T-helper 2 cell (primary cell): ENCODE measurements around the gene GRAP2.

Experiments used
- DNase-seq, 5 experiments: peaks; one replicate each; pipeline versions ENCODE4 v3.0.0 to v3.0.0-alpha.2; 2012 to 2022

Gene GRAP2

DNA sequence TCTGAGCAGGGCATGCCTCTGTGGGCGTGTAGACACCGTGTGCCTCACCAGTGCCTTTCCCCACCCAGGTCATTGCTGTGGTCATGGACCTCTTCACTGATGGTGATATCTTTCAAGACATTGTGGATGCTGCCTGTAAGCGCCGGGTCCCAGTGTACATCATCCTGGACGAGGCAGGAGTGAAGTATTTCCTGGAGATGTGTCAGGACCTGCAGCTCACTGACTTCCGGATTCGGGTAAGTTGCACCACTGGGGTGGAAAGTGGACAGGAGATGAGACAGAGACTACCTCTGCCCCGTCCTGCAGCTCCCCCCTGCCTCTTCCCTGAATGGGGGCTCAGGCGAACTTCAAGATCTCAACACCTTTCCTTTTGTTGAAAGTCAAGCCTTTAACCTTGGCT lies 118.2 kb downstream of the GRAP2 start:
- DNase-seq: no peak

DNA sequence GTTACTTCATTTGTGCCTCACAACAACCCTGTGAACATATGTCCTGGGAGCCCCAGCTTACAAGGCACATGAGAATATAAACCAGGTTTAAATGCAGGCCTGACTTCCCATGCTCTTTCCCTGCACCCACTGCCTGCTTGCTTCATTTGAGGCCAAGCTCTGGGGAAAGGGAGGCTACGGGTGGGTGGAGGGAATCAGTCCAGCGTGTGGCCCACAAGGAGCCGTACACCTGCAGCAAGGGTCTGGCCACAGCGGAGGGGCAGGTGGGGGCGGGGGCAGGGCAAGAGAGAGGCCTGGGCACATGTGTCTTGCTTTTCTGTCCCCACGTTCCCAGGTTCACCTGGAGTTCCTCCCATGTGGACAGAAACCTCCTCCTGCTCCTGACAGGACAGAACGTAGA lies 120.1 kb downstream of the GRAP2 start:
- no peak for DNase-seq

DNA sequence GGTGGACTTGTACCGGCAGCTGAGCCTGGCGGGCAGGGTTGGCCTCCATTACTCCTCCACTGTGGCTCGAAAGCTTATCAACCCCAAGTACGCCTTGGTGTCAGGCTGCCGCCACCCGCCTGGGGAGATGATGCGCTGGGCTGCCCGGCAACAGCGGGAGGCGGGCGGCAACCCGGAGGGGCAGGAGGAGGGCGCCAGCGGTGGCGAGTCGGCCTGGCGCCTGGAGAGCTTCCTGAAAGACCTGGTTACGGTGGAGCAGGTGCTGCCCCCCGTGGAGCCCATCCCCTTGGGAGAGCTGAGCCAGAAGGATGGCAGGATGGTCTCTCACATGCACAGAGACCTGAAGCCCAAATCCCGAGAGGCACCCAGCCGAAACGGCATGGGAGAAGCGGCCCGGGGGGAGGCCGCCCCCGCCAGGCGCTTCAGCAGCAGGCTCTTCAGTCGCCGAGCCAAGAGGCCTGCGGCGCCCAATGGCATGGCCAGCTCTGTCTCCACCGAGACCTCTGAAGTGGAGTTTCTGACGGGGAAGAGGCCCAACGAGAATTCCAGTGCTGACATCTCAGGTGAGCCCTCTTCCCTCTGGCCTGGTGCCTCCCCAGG lies 120.6 kb downstream of the GRAP2 start:
- DNase-seq: no peak

DNA sequence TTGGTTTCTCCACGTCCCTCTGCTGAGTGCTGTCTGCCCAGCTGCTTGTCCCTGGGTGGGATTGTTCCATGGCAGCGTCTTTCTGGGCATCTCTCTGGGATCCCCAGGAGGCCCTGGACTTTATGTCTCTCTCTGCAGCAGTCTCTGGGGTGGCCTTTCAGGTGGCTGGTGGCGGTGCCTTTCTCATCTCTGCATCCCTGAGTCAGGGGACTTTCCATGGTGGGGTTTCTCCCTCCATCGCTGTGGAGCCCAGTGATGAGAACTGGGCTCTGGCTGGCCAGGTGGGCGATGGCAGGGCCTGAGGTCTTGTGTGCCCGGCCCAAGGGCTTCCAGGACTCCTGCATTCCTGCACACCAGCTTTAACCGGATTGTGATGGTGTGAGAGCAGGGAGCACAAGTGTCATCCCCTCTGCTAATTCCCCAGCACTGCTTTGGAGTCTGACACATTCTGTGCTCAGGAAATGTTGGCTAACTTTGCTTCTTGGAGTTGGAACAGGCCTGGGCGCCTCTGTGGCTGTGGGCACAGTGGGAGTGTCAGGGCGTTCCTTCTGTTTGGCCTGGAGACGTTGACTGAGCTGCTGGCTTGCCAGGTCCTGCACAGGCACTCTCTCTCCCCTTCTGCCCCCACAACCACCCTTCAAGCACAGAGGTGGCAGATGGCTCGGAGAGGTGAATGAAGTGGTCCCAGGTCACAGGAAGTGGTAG lies 121.8 kb downstream of the GRAP2 start:
- DNase-seq: no peak
